ENCODE data around the gene AP2A1.

AP2A1 gene

DNA sequence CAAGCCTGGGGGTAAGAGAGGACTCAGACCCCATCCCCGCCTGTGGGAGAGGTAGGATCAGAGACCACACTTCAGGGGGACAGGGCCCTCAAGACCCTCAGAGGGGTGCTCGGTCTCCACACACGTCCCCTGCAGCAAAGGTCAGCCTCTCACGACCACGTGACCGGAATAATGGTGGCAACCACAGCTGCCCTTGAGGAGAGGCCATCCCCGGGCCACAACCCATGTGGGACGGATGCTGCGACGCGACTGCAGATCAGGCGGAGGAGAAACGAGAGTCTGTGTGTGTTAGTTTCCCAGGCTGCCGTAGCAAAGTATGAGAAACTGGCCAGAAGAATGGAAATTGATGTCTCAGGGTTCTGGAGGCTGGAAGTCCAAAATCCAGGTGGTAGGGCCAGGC, 60.2 kb downstream of the AP2A1 start:
- TF ChIP-seq, protein P1, sequence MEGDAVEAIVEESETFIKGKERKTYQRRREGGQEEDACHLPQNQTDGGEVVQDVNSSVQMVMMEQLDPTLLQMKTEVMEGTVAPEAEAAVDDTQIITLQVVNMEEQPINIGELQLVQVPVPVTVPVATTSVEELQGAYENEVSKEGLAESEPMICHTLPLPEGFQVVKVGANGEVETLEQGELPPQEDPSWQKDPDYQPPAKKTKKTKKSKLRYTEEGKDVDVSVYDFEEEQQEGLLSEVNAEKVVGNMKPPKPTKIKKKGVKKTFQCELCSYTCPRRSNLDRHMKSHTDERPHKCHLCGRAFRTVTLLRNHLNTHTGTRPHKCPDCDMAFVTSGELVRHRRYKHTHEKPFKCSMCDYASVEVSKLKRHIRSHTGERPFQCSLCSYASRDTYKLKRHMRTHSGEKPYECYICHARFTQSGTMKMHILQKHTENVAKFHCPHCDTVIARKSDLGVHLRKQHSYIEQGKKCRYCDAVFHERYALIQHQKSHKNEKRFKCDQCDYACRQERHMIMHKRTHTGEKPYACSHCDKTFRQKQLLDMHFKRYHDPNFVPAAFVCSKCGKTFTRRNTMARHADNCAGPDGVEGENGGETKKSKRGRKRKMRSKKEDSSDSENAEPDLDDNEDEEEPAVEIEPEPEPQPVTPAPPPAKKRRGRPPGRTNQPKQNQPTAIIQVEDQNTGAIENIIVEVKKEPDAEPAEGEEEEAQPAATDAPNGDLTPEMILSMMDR (IDR thresholded peaks at IDR 0.05; ENCODE audit: low read depth, low read length): no peak
- no peak overlapping the region for H3K4me3 ChIP-seq (replicated peaks in 1 of 2; ENCODE audit: low read depth in 2 of 2, low read length in 2 of 2)
- DNase-seq (ENCODE audit: low read depth in 2 of 2): no peak

DNA sequence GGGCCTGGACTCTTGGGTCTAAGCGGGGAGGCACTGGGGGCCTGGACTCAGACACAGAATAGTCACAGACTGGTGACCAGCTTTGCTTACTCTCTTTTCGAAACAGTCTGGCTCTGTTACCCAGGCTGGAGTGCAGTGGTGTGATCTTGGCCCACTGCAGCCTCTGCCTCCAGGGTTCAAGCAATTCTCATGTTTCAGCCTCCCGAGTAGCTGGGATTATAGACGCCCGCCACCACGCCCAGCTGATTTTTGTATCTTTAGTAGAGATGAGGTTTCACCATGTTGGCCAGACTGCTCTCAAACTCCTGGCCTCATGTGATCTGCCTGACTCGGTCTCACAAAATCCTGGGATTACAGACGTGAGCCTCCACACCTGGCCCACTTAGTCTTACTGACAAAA, 62.4 kb downstream of the AP2A1 start:
- H3K4me3 ChIP-seq (replicated peaks in 1 of 2; ENCODE audit: low read depth in 2 of 2, low read length in 2 of 2): no peak overlapping the region
- no peak for DNase-seq (ENCODE audit: low read depth in 2 of 2)
- TF ChIP-seq, protein P1 (IDR thresholded peaks at IDR 0.05; ENCODE audit: low read depth, low read length): no peak

DNA sequence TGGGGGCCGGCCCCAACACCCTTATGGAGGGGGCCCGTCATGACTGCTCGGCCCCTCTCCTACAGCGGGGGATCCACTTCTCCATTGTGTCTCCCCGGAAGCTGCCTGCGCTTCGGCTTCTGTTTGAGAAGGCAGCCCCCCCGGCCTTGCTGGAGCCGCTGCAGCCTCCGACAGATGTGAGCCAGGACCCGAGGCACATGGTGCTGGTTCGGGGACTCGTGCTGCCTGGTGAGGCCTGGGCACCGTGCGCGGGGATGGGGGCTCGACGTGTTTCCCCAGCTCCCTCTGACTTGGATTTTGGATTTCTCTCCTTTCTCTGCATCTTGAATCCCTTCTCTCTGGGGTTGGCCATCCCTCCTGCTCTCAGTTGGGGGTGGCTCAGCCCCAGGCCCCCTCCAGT, 62.9 kb downstream of the AP2A1 start:
- no peak for DNase-seq (ENCODE audit: low read depth in 2 of 2)
- TF ChIP-seq, protein P1 (IDR thresholded peaks at IDR 0.05; ENCODE audit: low read depth, low read length): no peak

DNA sequence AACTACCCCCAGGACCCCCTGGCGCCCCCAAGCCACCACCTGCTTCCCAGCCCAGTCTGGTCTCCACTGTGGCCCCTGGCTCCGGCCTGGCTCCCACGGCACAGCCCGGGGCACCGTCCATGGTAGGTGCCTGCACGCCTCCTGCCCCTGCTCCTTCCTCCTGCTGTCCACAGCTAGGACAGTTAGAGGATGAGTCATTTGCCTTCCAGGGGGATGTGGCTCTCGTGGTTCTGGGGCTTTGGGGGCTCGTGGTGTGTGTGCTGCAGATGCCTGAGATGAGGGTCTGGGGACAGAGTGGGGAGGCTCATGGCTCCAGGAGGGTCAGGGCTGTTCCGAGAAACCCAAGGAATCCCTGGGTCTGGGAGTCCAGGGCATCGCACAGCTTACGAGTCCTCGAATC, 64.0 kb downstream of the AP2A1 start:
- H3K4me3 ChIP-seq (replicated peaks in 1 of 2; ENCODE audit: low read depth in 2 of 2, low read length in 2 of 2): no peak overlapping the region
- no peak for DNase-seq (ENCODE audit: low read depth in 2 of 2)
- TF ChIP-seq, protein P1 (IDR thresholded peaks at IDR 0.05; ENCODE audit: low read depth, low read length): no peak

More for the DNA sequence above, 62.9 kb downstream of the AP2A1 start:
- no peak overlapping the region for H3K4me3 ChIP-seq (replicated peaks in 1 of 2; ENCODE audit: low read depth in 2 of 2, low read length in 2 of 2)

DNA sequence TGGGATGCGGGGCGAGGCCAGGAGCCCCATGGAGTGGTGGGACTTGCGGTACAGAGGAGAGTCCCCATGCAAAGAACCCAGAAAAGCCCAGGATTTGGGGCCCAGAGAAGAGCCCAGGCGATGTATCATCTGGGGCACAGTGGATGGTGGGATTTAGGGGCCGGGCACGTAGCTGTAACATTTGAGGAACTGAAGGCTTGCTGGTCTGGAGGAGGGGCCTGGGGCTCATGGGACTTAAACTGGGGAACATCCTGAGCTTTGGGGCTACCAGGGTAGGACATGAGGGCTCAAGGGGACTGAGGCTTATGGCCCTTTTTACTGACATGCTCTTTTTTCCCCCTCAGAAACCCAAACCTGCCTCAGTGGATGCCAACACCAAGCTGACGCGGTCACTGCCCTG, 64.8 kb downstream of the AP2A1 start:
- DNase-seq (ENCODE audit: low read depth in 2 of 2): no peak
- TF ChIP-seq, protein P1 (IDR thresholded peaks at IDR 0.05; ENCODE audit: low read depth, low read length): no peak
- H3K4me3 ChIP-seq (replicated peaks in 1 of 2; ENCODE audit: low read depth in 2 of 2, low read length in 2 of 2): no peak overlapping the region

DNA sequence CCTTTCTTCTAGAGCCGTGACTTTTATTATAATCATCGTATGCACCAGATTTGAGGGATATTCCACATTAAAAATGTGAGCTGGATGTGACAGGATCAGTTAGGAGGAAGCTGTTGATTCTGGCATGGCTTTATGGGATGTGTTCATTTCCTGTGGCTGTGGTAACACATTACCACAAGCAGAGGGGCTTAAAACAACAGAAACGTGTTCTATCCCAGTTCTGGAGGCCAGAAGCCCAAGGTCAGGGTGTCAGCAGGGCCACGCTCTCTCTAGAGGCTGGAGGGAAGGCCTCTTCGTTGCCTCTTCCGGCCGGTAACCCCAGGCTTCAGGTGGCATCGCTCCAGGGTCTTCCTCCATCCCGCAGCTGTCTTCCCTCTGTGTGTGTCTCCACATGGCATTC, 65.8 kb downstream of the AP2A1 start:
- DNase-seq (ENCODE audit: low read depth in 2 of 2): no peak
- no peak overlapping the region for H3K4me3 ChIP-seq (replicated peaks in 1 of 2; ENCODE audit: low read depth in 2 of 2, low read length in 2 of 2)
- TF ChIP-seq, protein P1 (IDR thresholded peaks at IDR 0.05; ENCODE audit: low read depth, low read length): no peak

DNA sequence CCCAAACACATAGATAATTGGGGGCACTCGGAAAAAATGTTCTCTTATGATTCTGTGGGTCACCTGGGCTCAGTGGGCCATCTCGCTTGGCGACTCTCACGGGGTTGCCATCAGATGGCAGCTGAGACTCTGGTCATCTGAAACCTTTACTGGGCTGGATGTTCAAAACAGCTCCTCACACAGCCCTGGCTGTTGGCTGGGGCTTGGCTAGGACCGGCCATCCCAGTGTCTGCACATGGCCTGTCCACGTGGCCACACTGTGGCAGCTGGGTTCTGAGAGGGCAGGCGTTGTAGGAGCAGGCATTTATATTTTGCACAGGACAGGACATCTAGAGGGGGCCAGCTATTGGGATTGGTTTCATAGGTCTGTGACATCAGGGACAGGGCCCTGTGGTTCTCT, 66.8 kb downstream of the AP2A1 start:
- no peak overlapping the region for H3K4me3 ChIP-seq (replicated peaks in 1 of 2; ENCODE audit: low read depth in 2 of 2, low read length in 2 of 2)
- DNase-seq (ENCODE audit: low read depth in 2 of 2): no peak
- TF ChIP-seq, protein P1 (IDR thresholded peaks at IDR 0.05; ENCODE audit: low read depth, low read length): no peak
